Measurements from ENCODE around the gene MKRN2.
"Not testable (repeated sequence)": the region's sequence is repeated elsewhere in the genome, so short reads cannot be mapped to it uniquely, and the experiment has no call there.

Gene MKRN2

DNA sequence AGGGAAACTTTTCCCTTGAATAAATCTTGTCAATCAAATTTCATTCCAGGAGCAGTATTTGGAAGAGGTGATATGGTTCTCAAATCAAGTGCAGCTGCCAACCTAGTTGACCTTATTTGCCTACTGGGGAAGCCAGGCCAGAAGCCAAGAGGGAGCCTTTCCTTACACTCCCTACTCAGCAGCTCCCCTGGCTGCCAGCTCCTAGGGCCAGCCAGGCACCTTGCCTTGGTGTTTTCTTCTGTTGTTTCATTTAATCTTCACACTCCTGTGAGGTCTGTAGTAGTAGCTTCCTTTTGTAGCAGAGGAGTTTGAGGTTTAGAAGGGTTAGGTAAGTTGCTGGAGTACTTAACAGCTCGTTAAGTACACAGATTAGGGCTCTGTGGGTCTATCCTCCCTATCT, 34.2 kb upstream of the MKRN2 start:
- Histone ChIP-seq H3K27me3 (ENCODE audit: control insufficient read depth, insufficient read depth, low read length) (no peaks in the 10 kb centered on the region), H3K4me1 (ENCODE audit: control insufficient read depth, insufficient read depth, low read length) (no peaks in the 10 kb centered on the region), H3K9ac (ENCODE audit: low read depth, low read length) (no peak overlapping the region), H3K36me3 (ENCODE audit: insufficient read depth, low read length) (peaks cover 12% of the 10 kb centered on the region), H3K9me3 (replicated peaks; ENCODE audit: low read length) (no peaks in the 10 kb centered on the region), H3K4me3 (ENCODE audit: low read length) (no peak overlapping the region), H3K4me2 (ENCODE audit: low read length) (no peak overlapping the region)

- no peaks in the 10 kb centered on the region for H3K9me3 ChIP-seq (replicated peaks; ENCODE audit: low read length)
- H3K9ac ChIP-seq (ENCODE audit: low read depth, low read length), result no peak overlapping the region
- H3K27me3 ChIP-seq (ENCODE audit: control insufficient read depth, insufficient read depth, low read length), result no peaks in the 10 kb centered on the region
- H3K36me3 ChIP-seq (ENCODE audit: insufficient read depth, low read length), result peaks cover 5% of the 10 kb centered on the region
- H3K4me1 ChIP-seq (ENCODE audit: control insufficient read depth, insufficient read depth, low read length), result no peaks in the 10 kb centered on the region
- H3K4me3 ChIP-seq (ENCODE audit: low read length), result no peak overlapping the region
- H3K4me2 ChIP-seq (ENCODE audit: low read length), result no peak overlapping the region
Measured at GRCh38 chr3:12527757-12528143, 29.1 kb upstream of the MKRN2 start.

DNA sequence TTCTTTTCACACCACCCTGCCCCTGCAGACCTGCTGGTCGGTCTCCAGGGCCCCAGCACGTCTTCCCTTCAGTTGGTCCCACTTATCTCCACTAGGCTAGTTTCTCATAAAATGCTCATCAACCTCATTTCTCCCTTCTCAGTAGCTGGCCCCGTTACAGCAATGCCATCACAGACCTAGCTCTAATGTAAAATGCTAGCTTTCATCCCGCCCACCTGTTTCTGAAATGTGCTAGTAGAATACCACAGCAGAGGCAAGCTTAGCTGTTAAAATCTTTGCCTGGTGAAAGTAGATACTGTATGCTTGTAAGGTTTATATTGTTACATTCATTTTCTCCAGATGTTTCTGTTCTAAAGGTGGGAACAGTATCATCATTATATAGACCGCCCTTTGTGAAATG, 24.7 kb upstream of the MKRN2 start:
- Histone ChIP-seq H3K36me3 (ENCODE audit: insufficient read depth, low read length) (peaks cover 10% of the 10 kb centered on the region), H3K4me3 (ENCODE audit: low read length) (no peak overlapping the region), H3K4me1 (ENCODE audit: control insufficient read depth, insufficient read depth, low read length) (no peaks in the 10 kb centered on the region), H3K9me3 (replicated peaks; ENCODE audit: low read length) (no peaks in the 10 kb centered on the region), H3K27me3 (ENCODE audit: control insufficient read depth, insufficient read depth, low read length) (no peaks in the 10 kb centered on the region), H3K4me2 (ENCODE audit: low read length) (no peak overlapping the region), H3K9ac (ENCODE audit: low read depth, low read length) (no peak overlapping the region)

DNA sequence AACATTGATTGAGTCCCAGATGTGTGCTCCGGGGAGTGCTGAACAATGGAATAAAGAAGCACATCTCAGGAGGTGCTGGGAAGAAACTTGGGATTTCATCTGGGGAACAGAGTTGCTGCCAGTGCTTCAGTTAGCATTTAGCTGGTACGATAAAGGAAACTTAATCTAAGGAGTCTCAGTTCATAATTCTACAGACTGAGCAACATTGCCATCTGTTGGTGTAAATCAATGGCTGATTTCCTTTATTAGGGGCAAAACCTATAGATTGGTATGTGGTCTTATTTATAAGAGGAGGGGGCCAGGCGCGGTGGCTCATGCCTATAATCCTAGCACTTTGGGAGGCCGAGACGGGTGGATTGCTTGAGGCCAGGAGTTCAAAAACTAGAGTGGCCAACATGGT, 20.5 kb upstream of the MKRN2 start:
- no peaks in the 10 kb centered on the region for H3K27me3 ChIP-seq (ENCODE audit: control insufficient read depth, insufficient read depth, low read length)
- H3K9ac ChIP-seq (ENCODE audit: low read depth, low read length), result no peak overlapping the region
- no peak overlapping the region for H3K4me2 ChIP-seq (ENCODE audit: low read length)
- H3K4me1 ChIP-seq (ENCODE audit: control insufficient read depth, insufficient read depth, low read length), result no peaks in the 10 kb centered on the region
- peaks cover 14% of the 10 kb centered on the region for H3K36me3 ChIP-seq (ENCODE audit: insufficient read depth, low read length)
- no peak overlapping the region for H3K4me3 ChIP-seq (ENCODE audit: low read length)
- no peaks in the 10 kb centered on the region for H3K9me3 ChIP-seq (replicated peaks; ENCODE audit: low read length)

GRCh38 chr3:12541625-12542024, 15.3 kb upstream of the MKRN2 start:
- Histone ChIP-seq H3K9ac (ENCODE audit: low read depth, low read length) (no peak overlapping the region), H3K4me1 (ENCODE audit: control insufficient read depth, insufficient read depth, low read length) (no peaks in the 10 kb centered on the region), H3K9me3 (replicated peaks; ENCODE audit: low read length) (no peaks in the 10 kb centered on the region), H3K27me3 (ENCODE audit: control insufficient read depth, insufficient read depth, low read length) (no peaks in the 10 kb centered on the region), H3K4me3 (ENCODE audit: low read length) (no peak overlapping the region), H3K36me3 (ENCODE audit: insufficient read depth, low read length) (peaks cover 7% of the 10 kb centered on the region), H3K4me2 (ENCODE audit: low read length) (no peak overlapping the region)

GRCh38 chr3:12543497-12543896, 13.4 kb upstream of the MKRN2 start:
- not testable (repeated sequence) for H3K9me3 ChIP-seq (replicated peaks; ENCODE audit: low read length); H3K36me3 ChIP-seq (ENCODE audit: insufficient read depth, low read length); H3K9ac ChIP-seq (ENCODE audit: low read depth, low read length); H3K4me1 ChIP-seq (ENCODE audit: control insufficient read depth, insufficient read depth, low read length); H3K4me2 ChIP-seq (ENCODE audit: low read length); H3K4me3 ChIP-seq (ENCODE audit: low read length); H3K27me3 ChIP-seq (ENCODE audit: control insufficient read depth, insufficient read depth, low read length)

GRCh38 chr3:12544652-12545472, 12.0 kb upstream of the MKRN2 start:
- H3K27me3 ChIP-seq (ENCODE audit: control insufficient read depth, insufficient read depth, low read length), result no peaks in the 10 kb centered on the region
- no peaks in the 10 kb centered on the region for H3K4me1 ChIP-seq (ENCODE audit: control insufficient read depth, insufficient read depth, low read length)
- no peak overlapping the region for H3K4me2 ChIP-seq (ENCODE audit: low read length)
- H3K36me3 ChIP-seq (ENCODE audit: insufficient read depth, low read length), result peaks cover 7% of the 10 kb centered on the region
- H3K9ac ChIP-seq (ENCODE audit: low read depth, low read length), result no peak overlapping the region
- no peak overlapping the region for H3K4me3 ChIP-seq (ENCODE audit: low read length)
- no peaks in the 10 kb centered on the region for H3K9me3 ChIP-seq (replicated peaks; ENCODE audit: low read length)

- Histone ChIP-seq H3K36me3 (ENCODE audit: insufficient read depth, low read length) (peaks cover 3% of the 10 kb centered on the region), H3K9ac (ENCODE audit: low read depth, low read length) (no peak within 1 kb of the TSS), H3K4me3 (ENCODE audit: low read length) (no peak within 1 kb of the TSS), H3K9me3 (replicated peaks; ENCODE audit: low read length) (no peaks in the 10 kb centered on the region), H3K4me1 (ENCODE audit: control insufficient read depth, insufficient read depth, low read length) (no peaks in the 10 kb centered on the region), H3K27me3 (ENCODE audit: control insufficient read depth, insufficient read depth, low read length) (no peaks in the 10 kb centered on the region), H3K4me2 (ENCODE audit: low read length) (no peak within 1 kb of the TSS)
Measured at GRCh38 chr3:12545473-12545791, 11.5 kb upstream of the MKRN2 start, which contains the start of gene MKRN2OS. Gene MKRN2OS, minus strand, starts transcription at chr3:12545499. Its CDS starts 35 bp downstream, at chr3:12545464.

- Histone ChIP-seq H3K4me2 (ENCODE audit: low read length) (no peak overlapping the region), H3K9ac (ENCODE audit: low read depth, low read length) (no peak overlapping the region), H3K9me3 (replicated peaks; ENCODE audit: low read length) (no peaks in the 10 kb centered on the region), H3K4me3 (ENCODE audit: low read length) (no peak overlapping the region), H3K27me3 (ENCODE audit: control insufficient read depth, insufficient read depth, low read length) (no peaks in the 10 kb centered on the region), H3K36me3 (ENCODE audit: insufficient read depth, low read length) (no peaks in the 10 kb centered on the region), H3K4me1 (ENCODE audit: control insufficient read depth, insufficient read depth, low read length) (peaks cover 6% of the 10 kb centered on the region)
Measured at GRCh38 chr3:12549971-12550760, 6.7 kb upstream of the MKRN2 start.

DNA sequence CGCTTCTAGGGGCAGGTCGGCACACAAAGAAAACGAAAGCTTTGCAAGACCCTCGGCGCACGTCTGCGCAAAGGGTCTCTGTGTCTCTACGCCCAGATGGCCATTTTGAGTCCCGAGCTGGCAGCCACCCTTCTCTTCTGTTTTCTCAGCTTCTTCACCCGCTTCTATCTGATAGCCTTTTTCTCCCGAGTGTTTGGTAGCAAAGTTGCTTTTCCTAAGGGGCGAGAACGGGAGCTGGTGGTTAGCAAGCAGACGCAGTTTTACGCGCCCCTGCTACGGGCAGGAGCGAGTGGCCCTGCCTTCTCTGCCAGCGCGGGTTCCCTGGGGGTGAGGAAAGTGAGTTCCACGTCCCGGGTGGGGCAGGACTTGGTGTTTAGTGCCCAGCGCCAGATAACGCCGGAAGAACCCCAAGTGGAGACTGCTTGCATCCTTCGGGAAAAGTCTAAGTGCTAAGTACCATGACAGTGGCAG, 2.9 kb upstream of the MKRN2 start:
- Histone ChIP-seq H3K4me3 (ENCODE audit: low read length) (peak overlapping the region; percentile 80), H3K9ac (ENCODE audit: low read depth, low read length) (peak overlapping the region; percentile 85), H3K4me1 (ENCODE audit: control insufficient read depth, insufficient read depth, low read length) (peaks cover 21% of the 10 kb centered on the region)

GRCh38 chr3:12556314-12556689, 585 bp upstream of the MKRN2 start:
- Histone ChIP-seq H3K4me1 (ENCODE audit: control insufficient read depth, insufficient read depth, low read length) (peaks cover 31% of the 10 kb centered on the region), H3K9me3 (replicated peaks; ENCODE audit: low read length) (no peaks in the 10 kb centered on the region), H3K4me2 (ENCODE audit: low read length) (peak overlapping the region; percentile 98), H3K9ac (ENCODE audit: low read depth, low read length) (peak overlapping the region; percentile 92), H3K27me3 (ENCODE audit: control insufficient read depth, insufficient read depth, low read length) (no peaks in the 10 kb centered on the region), H3K36me3 (ENCODE audit: insufficient read depth, low read length) (no peaks in the 10 kb centered on the region), H3K4me3 (ENCODE audit: low read length) (peak overlapping the region; percentile 87)

More for the DNA sequence above, 2.9 kb upstream of the MKRN2 start:
- H3K27me3 ChIP-seq (ENCODE audit: control insufficient read depth, insufficient read depth, low read length), result no peaks in the 10 kb centered on the region
- peak overlapping the region; percentile 92 for H3K4me2 ChIP-seq (ENCODE audit: low read length)
- H3K36me3 ChIP-seq (ENCODE audit: insufficient read depth, low read length), result no peaks in the 10 kb centered on the region
- no peaks in the 10 kb centered on the region for H3K9me3 ChIP-seq (replicated peaks; ENCODE audit: low read length)
